Esophagus muscularis mucosa (tissue), 3 donors: ENCODE measurements around the gene MACROH2A1.

Experiments
- POLR2AphosphoS5 ChIP-seq, 2 donors: sonication (generic); formaldehyde crosslinking; IDR thresholded peaks; one replicate each; pipeline ENCODE4 v1.6.1; 2017; ENCODE audit warnings: antibody characterized with exemption in 2 of 2
- TF ChIP-seq, protein P1 (sequence below), 3 experiments: fragments of 200-600 bp in 2 of 3; fragments of 450-650 bp in 1 of 3; sonication (generic) in 2 of 3; IDR thresholded peaks; one replicate each; pipeline ENCODE4 v1.5.1; 2017 to 2019; ENCODE audit warnings: antibody characterized with exemption in 3 of 3, mild to moderate bottlenecking in 2 of 3, moderate library complexity in 1 of 3

DNA sequence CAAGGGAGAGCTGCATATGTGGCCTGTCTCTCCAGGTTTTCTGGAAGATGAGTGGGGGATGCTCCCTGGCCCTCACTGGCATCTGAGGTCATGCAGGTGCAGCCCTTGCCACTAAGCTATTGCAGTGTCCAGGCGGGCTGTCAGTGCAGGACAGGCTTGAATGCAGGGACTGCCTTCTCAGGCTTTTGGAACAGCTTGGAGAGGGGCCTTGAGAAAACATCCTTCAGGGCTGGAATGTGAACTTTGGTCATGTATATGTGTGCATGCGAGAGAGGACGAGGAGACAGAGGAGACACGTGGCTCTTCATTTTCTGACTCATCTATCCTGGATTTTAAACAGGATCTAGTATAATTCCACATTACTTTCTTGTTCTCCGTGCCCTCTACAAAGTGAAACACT, 90.3 kb downstream of the MACROH2A1 start:
- TF ChIP-seq, protein P1, sequence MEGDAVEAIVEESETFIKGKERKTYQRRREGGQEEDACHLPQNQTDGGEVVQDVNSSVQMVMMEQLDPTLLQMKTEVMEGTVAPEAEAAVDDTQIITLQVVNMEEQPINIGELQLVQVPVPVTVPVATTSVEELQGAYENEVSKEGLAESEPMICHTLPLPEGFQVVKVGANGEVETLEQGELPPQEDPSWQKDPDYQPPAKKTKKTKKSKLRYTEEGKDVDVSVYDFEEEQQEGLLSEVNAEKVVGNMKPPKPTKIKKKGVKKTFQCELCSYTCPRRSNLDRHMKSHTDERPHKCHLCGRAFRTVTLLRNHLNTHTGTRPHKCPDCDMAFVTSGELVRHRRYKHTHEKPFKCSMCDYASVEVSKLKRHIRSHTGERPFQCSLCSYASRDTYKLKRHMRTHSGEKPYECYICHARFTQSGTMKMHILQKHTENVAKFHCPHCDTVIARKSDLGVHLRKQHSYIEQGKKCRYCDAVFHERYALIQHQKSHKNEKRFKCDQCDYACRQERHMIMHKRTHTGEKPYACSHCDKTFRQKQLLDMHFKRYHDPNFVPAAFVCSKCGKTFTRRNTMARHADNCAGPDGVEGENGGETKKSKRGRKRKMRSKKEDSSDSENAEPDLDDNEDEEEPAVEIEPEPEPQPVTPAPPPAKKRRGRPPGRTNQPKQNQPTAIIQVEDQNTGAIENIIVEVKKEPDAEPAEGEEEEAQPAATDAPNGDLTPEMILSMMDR (IDR thresholded peaks at IDR 0.05) = no peak
- no peak for TF ChIP-seq POLR2AphosphoS5 (IDR thresholded peaks at IDR 0.05)
